Measurements from ENCODE around the gene SGCA. TPM values are rescaled to one million over a fixed set of nuclear protein-coding genes. Genes with fewer than 3 reads are reported as not detected.
A peak's percentile ranks its signal among the peaks of the same experiment; 100 is the strongest.

SGCA gene
- total and polyA plus RNA-seq, 2 of the 13 experiments (the other 11 are each of a cell fraction or from before 2014, with no cell fraction given) = not detected

DNA sequence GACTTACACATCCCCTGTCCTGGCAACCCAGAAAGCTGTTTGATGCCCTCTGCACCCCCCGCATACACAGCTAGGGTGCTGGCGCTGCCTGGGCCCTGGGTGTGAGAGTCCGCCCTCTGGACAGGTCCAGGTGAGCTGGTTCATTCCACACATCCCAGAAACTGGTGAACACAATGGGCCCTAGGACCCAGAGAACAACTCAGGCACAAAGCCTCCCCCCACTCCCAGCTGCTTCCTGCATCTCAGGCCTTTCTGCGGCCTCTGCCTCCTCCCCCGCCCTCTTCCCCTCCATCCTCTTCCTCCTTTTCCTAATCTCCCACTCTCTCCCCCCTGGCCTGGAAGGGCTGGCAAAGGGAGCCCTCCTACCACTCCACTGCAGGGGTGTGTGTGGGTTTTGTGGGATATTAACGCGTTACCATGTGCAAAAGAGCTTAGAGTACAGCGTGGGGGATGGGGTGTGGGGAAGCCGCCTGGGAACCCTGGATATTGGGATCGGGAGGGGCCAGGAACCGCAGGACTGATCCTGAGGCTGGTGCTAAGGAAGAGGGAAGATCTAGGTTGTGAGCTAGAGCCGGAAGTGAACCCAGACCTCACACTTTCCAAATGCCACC, 13.8 kb upstream of the SGCA start (continued):
- TF ChIP-seq, protein P1, sequence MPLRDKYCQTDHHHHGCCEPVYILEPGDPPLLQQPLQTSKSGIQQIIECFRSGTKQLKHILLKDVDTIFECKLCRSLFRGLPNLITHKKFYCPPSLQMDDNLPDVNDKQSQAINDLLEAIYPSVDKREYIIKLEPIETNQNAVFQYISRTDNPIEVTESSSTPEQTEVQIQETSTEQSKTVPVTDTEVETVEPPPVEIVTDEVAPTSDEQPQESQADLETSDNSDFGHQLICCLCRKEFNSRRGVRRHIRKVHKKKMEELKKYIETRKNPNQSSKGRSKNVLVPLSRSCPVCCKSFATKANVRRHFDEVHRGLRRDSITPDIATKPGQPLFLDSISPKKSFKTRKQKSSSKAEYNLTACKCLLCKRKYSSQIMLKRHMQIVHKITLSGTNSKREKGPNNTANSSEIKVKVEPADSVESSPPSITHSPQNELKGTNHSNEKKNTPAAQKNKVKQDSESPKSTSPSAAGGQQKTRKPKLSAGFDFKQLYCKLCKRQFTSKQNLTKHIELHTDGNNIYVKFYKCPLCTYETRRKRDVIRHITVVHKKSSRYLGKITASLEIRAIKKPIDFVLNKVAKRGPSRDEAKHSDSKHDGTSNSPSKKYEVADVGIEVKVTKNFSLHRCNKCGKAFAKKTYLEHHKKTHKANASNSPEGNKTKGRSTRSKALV (CRISPR knock-in tag; IDR thresholded peaks at IDR 0.05) = no peak; the same call in 1 of the 2 replicates
- TF ChIP-seq GLI4 (CRISPR knock-in tag; IDR thresholded peaks at IDR 0.05; ENCODE audit: borderline replicate concordance) = no peak
- TF ChIP-seq SIN3B (IDR thresholded peaks at IDR 0.05; ENCODE audit: low read length) = no peak
- TF ChIP-seq, protein P2, sequence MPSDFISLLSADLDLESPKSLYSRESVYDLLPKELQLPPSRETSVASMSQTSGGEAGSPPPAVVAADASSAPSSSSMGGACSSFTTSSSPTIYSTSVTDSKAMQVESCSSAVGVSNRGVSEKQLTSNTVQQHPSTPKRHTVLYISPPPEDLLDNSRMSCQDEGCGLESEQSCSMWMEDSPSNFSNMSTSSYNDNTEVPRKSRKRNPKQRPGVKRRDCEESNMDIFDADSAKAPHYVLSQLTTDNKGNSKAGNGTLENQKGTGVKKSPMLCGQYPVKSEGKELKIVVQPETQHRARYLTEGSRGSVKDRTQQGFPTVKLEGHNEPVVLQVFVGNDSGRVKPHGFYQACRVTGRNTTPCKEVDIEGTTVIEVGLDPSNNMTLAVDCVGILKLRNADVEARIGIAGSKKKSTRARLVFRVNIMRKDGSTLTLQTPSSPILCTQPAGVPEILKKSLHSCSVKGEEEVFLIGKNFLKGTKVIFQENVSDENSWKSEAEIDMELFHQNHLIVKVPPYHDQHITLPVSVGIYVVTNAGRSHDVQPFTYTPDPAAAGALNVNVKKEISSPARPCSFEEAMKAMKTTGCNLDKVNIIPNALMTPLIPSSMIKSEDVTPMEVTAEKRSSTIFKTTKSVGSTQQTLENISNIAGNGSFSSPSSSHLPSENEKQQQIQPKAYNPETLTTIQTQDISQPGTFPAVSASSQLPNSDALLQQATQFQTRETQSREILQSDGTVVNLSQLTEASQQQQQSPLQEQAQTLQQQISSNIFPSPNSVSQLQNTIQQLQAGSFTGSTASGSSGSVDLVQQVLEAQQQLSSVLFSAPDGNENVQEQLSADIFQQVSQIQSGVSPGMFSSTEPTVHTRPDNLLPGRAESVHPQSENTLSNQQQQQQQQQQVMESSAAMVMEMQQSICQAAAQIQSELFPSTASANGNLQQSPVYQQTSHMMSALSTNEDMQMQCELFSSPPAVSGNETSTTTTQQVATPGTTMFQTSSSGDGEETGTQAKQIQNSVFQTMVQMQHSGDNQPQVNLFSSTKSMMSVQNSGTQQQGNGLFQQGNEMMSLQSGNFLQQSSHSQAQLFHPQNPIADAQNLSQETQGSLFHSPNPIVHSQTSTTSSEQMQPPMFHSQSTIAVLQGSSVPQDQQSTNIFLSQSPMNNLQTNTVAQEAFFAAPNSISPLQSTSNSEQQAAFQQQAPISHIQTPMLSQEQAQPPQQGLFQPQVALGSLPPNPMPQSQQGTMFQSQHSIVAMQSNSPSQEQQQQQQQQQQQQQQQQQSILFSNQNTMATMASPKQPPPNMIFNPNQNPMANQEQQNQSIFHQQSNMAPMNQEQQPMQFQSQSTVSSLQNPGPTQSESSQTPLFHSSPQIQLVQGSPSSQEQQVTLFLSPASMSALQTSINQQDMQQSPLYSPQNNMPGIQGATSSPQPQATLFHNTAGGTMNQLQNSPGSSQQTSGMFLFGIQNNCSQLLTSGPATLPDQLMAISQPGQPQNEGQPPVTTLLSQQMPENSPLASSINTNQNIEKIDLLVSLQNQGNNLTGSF (CRISPR knock-in tag; IDR thresholded peaks at IDR 0.05) = no peak
- no peak for TF ChIP-seq ARID2 (CRISPR knock-in tag; IDR thresholded peaks at IDR 0.05; ENCODE audit: borderline replicate concordance)
- peak; percentile 76; the same call in 1 of the 2 replicates for TF ChIP-seq EED (CRISPR knock-in tag; IDR thresholded peaks at IDR 0.05)
- no peak for TF ChIP-seq THYN1 (CRISPR knock-in tag; IDR thresholded peaks at IDR 0.05; ENCODE audit: borderline replicate concordance, low read depth)
- TF ChIP-seq, protein P3, sequence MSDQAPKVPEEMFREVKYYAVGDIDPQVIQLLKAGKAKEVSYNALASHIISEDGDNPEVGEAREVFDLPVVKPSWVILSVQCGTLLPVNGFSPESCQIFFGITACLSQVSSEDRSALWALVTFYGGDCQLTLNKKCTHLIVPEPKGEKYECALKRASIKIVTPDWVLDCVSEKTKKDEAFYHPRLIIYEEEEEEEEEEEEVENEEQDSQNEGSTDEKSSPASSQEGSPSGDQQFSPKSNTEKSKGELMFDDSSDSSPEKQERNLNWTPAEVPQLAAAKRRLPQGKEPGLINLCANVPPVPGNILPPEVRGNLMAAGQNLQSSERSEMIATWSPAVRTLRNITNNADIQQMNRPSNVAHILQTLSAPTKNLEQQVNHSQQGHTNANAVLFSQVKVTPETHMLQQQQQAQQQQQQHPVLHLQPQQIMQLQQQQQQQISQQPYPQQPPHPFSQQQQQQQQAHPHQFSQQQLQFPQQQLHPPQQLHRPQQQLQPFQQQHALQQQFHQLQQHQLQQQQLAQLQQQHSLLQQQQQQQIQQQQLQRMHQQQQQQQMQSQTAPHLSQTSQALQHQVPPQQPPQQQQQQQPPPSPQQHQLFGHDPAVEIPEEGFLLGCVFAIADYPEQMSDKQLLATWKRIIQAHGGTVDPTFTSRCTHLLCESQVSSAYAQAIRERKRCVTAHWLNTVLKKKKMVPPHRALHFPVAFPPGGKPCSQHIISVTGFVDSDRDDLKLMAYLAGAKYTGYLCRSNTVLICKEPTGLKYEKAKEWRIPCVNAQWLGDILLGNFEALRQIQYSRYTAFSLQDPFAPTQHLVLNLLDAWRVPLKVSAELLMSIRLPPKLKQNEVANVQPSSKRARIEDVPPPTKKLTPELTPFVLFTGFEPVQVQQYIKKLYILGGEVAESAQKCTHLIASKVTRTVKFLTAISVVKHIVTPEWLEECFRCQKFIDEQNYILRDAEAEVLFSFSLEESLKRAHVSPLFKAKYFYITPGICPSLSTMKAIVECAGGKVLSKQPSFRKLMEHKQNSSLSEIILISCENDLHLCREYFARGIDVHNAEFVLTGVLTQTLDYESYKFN (CRISPR knock-in tag; conservative IDR thresholded peaks at IDR 0.05) = peak; percentile 65
- TF ChIP-seq, protein P4, sequence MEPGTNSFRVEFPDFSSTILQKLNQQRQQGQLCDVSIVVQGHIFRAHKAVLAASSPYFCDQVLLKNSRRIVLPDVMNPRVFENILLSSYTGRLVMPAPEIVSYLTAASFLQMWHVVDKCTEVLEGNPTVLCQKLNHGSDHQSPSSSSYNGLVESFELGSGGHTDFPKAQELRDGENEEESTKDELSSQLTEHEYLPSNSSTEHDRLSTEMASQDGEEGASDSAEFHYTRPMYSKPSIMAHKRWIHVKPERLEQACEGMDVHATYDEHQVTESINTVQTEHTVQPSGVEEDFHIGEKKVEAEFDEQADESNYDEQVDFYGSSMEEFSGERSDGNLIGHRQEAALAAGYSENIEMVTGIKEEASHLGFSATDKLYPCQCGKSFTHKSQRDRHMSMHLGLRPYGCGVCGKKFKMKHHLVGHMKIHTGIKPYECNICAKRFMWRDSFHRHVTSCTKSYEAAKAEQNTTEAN (CRISPR knock-in tag; conservative IDR thresholded peaks at IDR 0.05) = no peak
- TF ChIP-seq, protein P5, sequence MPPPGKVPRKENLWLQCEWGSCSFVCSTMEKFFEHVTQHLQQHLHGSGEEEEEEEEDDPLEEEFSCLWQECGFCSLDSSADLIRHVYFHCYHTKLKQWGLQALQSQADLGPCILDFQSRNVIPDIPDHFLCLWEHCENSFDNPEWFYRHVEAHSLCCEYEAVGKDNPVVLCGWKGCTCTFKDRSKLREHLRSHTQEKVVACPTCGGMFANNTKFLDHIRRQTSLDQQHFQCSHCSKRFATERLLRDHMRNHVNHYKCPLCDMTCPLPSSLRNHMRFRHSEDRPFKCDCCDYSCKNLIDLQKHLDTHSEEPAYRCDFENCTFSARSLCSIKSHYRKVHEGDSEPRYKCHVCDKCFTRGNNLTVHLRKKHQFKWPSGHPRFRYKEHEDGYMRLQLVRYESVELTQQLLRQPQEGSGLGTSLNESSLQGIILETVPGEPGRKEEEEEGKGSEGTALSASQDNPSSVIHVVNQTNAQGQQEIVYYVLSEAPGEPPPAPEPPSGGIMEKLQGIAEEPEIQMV (CRISPR knock-in tag; IDR thresholded peaks at IDR 0.05; ENCODE audit: low read depth) = no peak
- no peak for TF ChIP-seq ZBTB8A (CRISPR knock-in tag; IDR thresholded peaks at IDR 0.05; ENCODE audit: borderline replicate concordance, low read depth)
- TF ChIP-seq FIP1L1 (IDR thresholded peaks at IDR 0.05; ENCODE audit: borderline replicate concordance, insufficient read depth, low read depth, low read length) = no peak
- TF ChIP-seq ZNF530 (CRISPR knock-in tag; IDR thresholded peaks at IDR 0.05; ENCODE audit: low read depth) = no peak
